GM18909 (cell line): ENCODE results near the gene NCLN.
"Not testable (repeated sequence)": the region's sequence is repeated elsewhere in the genome, so short reads cannot be mapped to it uniquely, and the experiment has no call there.

Experiments
- ATAC-seq: cut with Tn5 transposase; IDR thresholded peaks from one replicate; pipeline ENCODE4 v1.9.1; 2021; ENCODE audit warnings: mild to moderate bottlenecking; ENCODE audit not compliant: unreplicated experiment, poor library complexity

The NCLN gene

DNA sequence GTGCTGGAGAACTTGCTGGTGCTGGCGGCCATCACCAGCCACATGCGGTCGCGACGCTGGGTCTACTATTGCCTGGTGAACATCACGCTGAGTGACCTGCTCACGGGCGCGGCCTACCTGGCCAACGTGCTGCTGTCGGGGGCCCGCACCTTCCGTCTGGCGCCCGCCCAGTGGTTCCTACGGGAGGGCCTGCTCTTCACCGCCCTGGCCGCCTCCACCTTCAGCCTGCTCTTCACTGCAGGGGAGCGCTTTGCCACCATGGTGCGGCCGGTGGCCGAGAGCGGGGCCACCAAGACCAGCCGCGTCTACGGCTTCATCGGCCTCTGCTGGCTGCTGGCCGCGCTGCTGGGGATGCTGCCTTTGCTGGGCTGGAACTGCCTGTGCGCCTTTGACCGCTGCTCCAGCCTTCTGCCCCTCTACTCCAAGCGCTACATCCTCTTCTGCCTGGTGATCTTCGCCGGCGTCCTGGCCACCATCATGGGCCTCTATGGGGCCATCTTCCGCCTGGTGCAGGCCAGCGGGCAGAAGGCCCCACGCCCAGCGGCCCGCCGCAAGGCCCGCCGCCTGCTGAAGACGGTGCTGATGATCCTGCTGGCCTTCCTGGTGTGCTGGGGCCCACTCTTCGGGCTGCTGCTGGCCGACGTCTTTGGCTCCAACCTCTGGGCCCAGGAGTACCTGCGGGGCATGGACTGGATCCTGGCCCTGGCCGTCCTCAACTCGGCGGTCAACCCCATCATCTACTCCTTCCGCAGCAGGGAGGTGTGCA is 6.6 kb upstream of the NCLN start:
- ATAC-seq, result peak; percentile 8

DNA sequence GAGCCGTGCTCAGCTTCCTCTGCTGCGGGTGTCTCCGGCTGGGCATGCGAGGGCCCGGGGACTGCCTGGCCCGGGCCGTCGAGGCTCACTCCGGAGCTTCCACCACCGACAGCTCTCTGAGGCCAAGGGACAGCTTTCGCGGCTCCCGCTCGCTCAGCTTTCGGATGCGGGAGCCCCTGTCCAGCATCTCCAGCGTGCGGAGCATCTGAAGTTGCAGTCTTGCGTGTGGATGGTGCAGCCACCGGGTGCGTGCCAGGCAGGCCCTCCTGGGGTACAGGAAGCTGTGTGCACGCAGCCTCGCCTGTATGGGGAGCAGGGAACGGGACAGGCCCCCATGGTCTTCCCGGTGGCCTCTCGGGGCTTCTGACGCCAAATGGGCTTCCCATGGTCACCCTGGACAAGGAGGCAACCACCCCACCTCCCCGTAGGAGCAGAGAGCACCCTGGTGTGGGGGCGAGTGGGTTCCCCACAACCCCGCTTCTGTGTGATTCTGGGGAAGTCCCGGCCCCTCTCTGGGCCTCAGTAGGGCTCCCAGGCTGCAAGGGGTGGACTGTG is 5.9 kb upstream of the NCLN start:
- ATAC-seq, result no peak

DNA sequence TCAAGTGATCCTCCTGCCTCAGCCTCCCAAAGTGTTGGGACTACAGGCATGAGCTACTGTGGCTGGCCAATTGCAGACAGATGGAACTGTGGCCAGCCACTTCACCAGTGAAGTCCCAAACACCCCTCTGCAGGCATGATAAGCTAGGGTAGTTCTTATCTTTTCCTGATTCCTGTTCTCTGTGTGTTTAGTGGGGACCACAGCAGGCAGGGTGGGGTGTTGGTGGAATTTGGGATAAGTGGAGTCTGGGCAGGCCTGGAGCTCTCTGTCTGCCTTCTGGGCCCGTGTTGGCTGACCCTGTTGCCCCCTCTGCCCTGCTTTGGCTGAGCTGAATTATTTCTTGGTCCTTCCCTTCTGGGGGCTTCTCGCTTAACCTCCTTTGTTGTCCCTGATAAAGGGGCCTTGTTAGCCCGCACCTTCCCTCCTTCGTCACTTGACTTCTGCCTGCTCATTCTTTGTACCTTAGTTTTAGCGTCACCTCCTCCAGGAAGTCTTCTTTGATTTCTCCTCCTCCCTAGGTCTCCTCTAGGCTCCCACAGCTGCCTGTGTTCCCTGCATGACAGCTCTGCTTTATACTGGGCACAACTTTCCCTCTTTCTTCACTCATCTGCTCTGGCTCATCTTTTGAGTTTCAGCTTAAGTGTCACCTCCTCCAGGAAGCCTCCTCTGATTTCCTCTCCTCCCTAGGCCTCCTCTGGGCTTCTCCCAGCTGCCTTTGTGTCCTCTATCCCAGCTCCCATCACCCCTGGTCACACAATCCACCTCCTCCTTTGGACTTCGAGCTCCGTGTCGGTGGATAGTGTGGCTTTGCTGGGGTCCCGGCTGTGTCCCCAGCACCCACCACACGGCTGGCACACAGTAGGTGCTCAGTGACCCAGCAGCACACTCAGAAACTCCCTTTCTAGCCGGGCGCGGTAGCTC is 1.7 kb upstream of the NCLN start:
- no peak for ATAC-seq

DNA sequence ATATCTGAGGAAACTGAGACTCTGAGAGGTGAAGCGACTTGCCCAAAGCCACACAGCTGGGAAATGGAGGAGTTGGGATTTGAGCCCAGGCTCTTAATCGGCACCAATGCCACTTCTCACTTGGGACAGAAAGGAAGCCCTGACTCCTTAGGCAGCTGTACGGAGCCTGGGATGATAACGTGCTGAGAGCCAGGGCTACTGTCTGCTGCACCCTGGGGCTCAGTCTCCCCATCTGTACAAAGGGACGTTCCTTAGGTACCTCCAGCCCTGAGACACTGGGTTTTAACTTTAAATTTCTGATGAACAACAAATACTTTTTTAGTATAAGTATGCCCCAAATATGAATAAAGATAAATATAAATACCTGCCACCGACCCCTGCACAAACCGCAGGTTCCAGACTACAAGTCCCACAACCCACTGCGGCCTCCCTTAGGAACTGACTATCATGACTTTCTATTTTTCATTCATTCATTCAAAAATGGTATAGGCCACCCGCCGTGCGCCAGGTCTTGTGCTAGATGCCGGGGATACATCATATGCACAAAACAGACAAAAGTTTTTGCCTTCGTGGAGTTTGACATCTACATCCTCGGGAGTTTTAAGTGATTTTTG is 776 bp upstream of the NCLN start:
- ATAC-seq, result peak; percentile 20

DNA sequence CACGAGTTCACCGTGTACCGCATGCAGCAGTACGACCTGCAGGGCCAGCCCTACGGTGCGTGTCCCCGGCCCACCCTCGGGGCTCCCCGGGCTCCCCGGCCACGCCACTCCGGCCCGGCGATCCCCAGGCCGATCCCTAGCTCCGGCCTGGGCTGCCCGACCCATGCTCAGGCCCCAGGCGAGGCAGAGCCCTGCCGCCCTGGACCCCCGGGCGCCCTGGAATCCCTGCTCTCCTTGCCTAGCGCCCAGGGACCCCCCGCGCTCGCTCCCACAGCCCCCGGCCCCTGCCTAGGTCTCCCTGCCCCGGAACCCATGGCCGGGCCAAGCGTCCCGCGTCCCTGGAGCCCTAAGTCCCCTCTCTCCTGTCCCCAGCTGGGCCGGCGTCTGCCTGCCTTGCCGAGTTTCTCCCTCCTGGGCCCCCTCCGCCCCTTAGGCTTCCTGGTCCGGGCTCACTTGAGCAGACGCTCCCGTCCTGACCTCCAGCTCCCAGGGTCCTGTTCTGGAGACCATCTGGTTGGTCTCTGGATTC is 494 bp downstream of the NCLN start:
- ATAC-seq, result peak; percentile 22

DNA sequence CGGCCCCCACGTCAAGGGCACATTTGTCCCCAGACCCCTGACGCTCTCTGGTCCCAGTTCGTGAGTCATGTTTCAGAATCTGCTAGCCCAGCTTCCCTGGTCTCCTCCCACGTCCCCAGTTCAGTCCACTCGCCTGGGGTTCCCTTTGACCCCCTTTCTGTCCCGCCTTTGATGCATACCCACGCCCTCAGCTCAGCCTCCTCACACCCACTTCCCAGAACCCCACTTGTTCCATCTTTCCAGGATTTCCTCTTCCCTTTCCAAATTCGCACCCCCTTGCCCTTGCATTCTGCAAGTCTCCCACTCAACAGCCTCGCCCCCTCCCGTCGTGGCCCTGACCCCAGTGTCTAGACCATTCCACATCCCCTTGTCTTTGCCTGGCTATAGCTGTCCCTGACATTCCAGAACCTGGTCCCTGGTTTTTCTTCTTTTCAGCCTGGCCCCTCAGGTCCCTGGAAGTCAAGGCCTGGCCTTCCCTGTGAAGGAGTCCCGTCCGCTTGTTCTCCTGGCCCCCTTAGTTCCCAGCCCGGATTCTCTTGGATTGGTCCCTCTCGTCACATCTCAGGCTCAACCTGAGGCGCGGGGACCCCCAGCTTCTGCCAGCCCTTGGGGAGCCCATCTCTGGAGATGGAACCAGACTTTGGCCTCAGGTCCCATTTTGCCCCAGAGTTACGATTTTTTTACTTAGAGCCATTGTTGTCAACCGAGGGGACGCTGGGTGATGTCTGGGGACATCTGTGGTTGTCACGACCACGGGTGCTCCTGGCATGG is 1.3 kb downstream of the NCLN start:
- no peak for ATAC-seq

DNA sequence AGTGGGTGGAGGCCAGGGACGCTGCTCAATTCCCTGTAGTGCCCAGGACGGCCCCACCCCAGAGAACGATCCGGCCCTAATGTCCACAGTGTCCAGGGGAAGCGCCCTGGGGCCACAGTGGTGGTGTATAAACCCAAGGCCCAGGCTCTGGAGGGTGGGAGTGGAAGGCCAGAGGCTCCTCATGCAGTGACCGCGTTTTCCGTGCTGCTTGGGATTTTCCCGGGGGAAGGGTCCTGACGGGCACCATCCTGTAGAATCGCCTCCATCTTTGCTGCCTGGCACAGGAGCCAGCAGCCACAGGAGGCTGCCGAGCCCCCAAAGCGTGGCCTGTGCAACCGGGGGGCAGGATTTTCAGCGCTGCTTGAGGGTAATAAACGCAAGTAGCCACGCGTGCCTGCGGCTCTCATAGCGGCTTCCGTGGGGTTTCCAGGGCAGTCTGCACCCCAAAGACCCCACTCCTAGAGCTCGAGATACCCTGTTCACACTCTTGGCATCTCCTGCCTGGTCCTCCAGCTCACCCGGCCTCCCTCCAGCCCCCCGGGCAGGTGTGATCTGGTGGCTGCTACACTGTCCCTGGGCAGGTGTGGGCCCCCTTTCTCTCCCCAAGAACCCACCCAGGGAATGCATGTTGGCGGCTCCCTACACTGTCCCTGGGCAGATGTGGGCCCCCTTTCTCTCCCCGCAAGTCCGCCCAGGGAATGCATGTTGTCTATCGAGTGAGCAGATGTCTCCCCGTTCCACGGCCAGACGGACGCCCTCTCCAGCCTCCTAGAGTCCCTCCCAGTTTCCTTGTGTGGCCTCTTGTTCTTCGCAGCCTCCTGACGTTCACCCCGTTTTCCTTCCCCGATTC is 2.2 kb downstream of the NCLN start:
- no peak for ATAC-seq

DNA sequence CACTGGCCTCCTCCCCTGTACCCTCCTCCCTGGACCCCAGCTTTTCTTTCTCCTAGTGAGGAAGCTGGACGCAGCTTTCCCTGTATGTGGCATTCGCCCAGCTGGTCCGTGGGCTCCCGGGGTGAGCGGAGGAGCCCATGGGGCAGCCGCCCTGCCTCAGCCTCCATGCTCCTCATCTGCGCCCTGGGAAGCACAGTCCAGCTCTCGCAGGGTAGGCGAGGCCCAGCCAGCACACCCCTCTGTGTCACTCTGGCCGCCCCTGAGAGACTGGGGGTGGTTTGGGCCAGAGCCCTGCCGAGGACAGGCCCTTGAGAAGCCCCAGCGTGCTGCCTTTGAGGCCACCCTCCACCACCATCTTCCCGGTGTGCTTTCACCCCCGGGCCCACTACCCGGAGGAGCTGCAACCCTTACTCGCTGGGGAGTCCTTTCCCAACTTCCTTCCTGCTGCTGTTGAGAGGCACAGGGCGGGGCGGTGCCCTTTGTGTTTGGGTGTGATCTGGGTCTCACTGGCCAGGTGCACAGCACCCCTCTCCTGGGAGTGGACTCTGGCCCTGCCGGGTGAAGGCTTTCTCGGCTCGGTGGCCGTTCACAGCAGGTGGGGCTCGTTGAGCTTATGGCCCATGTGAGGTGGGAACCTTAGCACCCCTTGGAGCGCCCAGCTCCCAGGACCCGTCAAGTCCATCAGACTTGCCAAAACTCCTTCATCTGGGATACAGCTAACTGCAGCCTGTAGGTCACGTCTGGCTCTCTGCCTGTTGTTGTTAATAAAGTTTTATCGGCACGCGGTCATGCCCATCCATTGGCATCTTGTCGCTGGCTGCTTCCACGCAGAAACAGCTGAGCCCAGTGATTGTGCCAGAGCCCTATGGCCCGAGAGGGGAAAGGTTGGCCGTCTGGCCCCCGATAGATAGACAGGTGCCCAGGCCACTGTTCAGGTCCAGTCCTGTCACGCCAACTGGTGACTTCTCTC is 3.2 kb downstream of the NCLN start:
- ATAC-seq, result no peak

DNA sequence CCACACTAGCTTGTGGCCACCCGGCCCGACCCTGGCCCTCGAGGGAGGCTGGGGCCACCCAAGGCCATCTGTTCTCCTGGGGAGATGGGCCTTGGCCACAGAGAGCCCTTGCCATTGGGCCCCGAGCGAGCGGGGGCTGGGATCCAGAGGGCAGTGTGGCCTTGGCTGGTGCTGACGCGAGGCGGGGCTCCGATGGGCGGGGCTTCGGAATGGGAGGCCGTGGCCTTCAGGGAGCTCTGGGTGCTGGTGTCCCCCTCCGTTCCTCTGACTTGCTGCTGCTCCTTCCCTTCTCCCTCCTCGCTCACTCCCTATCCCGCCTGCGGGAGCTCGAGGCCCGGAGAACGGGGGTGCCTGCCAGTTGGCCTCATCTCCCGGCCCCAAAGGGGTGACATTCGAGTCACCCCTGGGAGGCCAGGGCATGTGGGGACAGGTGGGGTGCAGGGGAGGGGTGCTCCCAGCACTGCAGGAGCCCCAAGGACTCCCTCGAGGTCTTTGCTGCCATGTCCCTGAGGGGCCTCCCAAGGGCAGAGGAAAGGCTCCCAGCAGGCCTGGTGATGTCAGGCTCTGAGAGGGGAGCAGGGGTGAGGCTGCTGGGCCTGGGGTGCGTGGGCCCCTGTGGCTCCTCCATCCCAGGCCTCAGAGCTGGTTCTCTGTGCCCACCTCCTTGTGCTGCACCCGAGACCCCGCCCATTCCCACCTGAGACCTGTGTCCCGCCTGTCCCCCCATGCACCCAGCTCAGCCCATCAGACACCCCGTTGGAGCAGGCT is 4.2 kb downstream of the NCLN start:
- ATAC-seq, result no peak

DNA sequence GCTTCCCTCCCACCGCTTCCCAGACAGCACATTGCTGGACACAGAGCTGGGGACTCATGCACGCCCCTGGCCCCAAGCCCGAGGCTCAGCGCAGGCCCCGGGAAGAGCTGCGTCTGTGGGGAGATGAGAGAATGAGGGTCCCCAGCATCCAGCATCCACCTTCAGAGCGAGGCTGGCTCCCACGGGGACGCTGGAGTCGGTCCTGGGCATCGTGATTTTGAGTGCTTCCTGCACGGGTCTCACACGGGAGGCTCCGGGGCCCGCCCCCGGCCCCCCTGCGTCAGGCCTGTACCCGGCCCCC is 4.7 kb downstream of the NCLN start:
- no peak for ATAC-seq

DNA sequence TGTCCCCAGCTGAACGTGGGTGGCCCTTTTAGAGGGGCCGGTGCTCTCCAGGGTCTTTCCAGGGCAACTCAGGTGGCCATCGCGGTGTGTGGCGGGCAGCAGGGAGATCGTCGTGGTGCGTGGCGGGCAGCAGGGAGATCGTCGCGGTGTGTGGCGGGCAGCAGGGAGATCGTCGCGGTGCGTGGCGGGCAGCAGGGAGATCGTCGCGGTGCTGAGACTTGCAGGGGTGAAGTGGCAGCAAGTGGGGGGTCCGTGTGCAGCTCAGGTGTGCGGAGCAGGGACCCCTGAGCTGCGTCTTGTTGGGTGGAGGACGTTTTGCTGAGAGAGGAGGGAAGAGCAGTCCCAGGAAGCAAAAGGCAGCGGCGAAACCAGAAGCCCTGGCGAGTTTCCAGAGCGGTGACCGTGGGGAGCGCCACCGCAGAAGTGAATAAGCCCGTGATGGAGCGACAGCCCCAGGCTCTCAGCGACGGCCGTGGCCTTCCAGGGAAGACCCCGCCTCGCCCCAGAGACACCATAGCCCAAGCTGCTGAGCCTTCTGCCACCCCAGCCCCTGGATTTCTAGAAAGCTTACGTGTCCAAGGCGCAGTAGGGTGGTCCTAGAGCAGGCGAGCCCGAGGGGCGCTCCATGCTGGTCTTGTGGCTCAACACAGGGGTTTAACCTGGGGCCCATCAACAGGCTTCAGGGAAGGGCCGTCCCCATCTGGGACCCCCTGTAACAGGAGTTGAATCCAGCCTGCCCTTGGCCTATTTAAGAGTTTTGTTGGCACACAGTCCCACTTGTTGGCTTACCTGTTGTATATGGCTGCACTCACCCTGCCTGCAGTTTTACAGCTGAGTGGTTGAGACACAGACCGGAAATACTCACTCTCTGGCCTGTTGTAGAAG is 5.4 kb downstream of the NCLN start:
- ATAC-seq, result no peak

DNA sequence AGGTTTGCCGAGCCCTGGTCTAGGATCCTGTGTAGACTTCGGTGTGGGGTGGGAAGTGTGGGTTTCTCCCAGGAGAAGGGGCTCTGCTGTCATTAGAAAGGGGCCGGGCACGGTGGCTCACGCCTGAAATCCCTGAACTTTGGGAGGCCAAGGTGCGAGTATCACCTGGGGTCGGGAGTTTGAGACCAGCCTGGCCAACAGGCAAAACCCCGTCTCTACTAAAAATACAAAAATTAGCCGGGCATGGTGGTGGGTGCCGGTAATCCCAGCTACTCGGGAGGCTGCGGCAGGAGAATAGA is 6.0 kb downstream of the NCLN start:
- ATAC-seq, result not testable (repeated sequence)

DNA sequence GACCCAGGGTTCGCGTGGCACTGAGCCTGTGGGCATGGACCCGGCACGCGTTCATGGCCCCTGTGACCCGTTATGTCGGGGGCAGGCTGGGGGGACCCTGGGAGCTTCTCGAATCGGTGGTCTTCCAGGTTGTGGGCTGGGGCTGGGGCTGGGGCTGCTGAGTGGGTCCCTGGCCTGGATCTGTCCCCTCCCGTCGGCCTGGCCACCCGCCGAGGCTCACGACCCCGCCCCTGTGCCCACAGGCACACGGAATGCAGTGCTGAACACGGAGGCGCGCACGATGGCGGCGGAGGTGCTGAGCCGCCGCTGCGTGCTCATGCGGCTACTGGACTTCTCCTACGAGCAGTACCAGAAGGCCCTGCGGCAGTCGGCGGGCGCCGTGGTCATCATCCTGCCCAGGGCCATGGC is 6.5 kb downstream of the NCLN start:
- ATAC-seq, result no peak

DNA sequence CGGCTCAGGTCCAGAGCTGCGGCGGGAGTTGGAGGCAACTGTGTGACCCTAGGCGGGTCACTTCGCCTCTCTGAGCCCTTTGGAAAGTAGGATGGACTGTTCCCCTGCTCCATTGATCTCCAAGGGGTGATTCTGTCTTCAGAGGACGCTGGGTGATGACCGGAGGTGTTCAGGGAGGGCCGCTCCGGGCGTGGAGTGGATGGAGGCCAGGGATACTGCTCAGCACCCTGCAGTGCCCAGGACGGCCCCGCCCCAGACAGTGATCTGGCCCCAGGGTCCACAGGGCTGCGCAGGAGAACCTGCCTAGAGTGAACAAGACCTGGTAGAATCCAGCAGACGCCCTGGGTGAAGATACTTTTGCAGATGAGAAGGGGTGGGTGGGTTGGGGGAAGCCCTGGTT is 7.0 kb downstream of the NCLN start:
- no peak for ATAC-seq

DNA sequence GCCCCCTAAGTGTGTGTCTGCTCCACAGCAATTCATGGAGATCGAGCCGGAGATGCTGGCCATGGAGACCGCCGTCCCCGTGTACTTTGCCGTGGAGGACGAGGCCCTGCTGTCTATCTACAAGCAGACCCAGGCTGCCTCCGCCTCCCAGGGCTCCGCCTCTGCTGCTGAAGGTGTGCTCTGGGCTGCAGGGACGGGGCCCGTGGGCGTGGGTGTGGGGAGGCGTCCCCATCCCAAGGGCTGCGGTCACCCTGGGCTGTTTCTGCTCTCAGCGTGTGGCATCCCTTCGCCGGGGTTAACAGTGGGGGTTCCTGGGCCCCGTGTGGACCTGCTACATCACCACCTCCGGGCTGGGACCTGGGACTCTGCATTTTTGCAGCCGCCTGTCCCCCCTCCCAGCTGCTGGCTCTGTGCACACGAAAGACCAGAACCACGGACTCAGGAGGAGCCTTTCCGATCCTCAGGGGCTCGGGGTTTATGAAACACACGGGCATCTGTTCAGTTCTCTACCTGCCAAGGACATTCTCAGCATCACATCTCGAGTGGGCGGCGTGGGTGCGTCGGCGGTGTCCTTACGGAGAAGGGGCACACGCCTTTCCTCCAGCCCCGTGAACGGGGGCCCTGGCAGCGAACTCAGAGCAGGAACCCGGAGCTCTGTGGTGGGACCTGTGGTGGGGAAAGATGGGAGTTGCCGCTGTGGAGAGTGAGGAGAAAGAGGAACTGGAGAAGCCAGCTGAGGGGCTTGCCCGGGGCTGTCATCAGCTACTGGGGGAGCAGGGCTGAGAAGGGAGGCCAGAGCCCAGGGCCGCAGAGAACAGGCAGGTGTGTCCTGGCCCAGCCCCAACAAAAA is 7.8 kb downstream of the NCLN start:
- ATAC-seq, result no peak
